Brain microvascular endothelial cell (primary cell): Measurements from ENCODE around the gene SLC30A1.

Experiments used
- DNase-seq: peaks from one replicate; pipeline ENCODE4 v3.0.0-alpha.2; 2020
- H3K27ac ChIP-seq: fragments of 250-450 bp; sonication (Bioruptor Pico); 2 replicates; pipeline ENCODE4 v1.5.1; 2020; ENCODE audit warnings: mild to moderate bottlenecking, moderate library complexity
- H3K27me3 ChIP-seq: fragments of 250-450 bp; sonication (Bioruptor Pico); replicated peaks from 2 replicates; pipeline ENCODE4 v1.5.1; 2020; ENCODE audit warnings: mild to moderate bottlenecking
- H3K36me3 ChIP-seq: fragments of 250-450 bp; sonication (Bioruptor Pico); replicated peaks from 2 replicates; pipeline ENCODE4 v1.5.1; 2020; ENCODE audit warnings: mild to moderate bottlenecking
- H3K4me3 ChIP-seq: 2 replicates; pipeline ENCODE4 v1.5.1; 2011; ENCODE audit warnings: low read depth, mild to moderate bottlenecking, control low read depth, low read length, moderate library complexity
- in situ Hi-C: cut with HindIII; loops from 2 replicates; pipeline ENCODE4 v1.10.0; 2017; ENCODE audit warnings: low sequenced_read_pairs, low pct_ligation_motif_present
- TF ChIP-seq, protein P1 (sequence below): IDR thresholded peaks from 2 replicates; pipeline ENCODE4 v1.5.1; 2011; ENCODE audit warnings: low read depth, mild to moderate bottlenecking, moderate library complexity, low read length, control low read depth, inconsistent platforms; ENCODE audit errors: missing control alignments

SLC30A1 gene

GRCh38 chr1:211527006-211527405, 52.0 kb downstream of the SLC30A1 start:
- TF ChIP-seq, protein P1, sequence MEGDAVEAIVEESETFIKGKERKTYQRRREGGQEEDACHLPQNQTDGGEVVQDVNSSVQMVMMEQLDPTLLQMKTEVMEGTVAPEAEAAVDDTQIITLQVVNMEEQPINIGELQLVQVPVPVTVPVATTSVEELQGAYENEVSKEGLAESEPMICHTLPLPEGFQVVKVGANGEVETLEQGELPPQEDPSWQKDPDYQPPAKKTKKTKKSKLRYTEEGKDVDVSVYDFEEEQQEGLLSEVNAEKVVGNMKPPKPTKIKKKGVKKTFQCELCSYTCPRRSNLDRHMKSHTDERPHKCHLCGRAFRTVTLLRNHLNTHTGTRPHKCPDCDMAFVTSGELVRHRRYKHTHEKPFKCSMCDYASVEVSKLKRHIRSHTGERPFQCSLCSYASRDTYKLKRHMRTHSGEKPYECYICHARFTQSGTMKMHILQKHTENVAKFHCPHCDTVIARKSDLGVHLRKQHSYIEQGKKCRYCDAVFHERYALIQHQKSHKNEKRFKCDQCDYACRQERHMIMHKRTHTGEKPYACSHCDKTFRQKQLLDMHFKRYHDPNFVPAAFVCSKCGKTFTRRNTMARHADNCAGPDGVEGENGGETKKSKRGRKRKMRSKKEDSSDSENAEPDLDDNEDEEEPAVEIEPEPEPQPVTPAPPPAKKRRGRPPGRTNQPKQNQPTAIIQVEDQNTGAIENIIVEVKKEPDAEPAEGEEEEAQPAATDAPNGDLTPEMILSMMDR: no peak
- DNase-seq: no peak
- in situ Hi-C loops: no loop called here
- Histone ChIP-seq H3K4me3 (no peak overlapping the region), H3K36me3 (no peaks in the 10 kb centered on the region), H3K27me3 (no peaks in the 10 kb centered on the region), H3K27ac (no peak overlapping the region)

DNA sequence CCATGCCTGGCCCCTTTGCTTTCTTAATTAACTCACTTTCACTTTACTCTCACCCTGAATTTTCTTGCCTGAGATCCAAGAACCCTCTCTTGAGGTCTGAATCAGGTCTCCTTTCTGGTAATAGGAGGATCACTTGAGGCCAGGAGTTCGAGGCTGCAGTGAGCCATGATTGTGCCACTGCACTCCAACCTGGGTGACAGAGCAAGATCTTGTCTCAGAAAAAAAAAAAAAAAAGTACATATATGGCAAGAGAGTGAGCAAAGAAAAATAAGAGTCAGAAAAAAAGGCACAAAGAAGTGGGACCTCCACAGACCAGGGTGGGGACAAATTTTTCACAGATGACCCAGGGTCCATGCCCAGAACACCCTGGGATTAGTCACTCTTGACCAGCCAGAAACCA, 52.9 kb downstream of the SLC30A1 start:
- Histone ChIP-seq H3K36me3 (no peaks in the 10 kb centered on the region), H3K27me3 (no peaks in the 10 kb centered on the region), H3K4me3 (no peak overlapping the region), H3K27ac (no peak overlapping the region)
- DNase-seq: no peak
- in situ Hi-C loops: no loop called here
- TF ChIP-seq, protein P1: no peak

DNA sequence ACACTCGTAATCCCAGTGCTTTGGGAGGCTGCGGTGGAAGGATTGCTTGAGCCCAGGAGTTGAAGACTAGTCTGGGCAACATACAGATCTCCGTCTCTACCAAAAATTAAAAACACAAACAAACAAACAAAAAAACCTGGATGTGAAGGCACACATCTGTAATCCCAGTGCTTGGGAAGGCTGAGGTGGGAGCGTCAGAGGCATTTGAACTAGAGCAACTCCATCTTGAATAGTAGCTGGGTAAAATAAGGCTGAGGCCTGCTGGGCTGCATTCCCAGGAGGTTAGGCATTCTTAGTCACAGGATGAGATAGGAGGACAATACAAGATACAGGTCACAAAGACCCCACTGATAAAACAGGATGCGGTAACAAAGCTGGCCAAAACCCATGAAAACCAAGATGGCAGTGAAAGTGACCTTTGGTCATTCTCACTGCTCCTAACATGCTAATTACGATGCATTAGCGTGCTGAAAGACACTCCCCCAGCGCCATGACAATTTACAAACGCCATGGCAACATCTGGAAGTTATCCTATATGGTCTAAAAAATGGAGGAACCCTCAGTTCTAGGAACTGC, 53.8 kb downstream of the SLC30A1 start:
- Histone ChIP-seq H3K27ac (no peak overlapping the region), H3K4me3 (no peak overlapping the region), H3K36me3 (no peaks in the 10 kb centered on the region), H3K27me3 (no peaks in the 10 kb centered on the region)
- TF ChIP-seq, protein P1: no peak
- no peak for DNase-seq
- in situ Hi-C loops: no loop called here

DNA sequence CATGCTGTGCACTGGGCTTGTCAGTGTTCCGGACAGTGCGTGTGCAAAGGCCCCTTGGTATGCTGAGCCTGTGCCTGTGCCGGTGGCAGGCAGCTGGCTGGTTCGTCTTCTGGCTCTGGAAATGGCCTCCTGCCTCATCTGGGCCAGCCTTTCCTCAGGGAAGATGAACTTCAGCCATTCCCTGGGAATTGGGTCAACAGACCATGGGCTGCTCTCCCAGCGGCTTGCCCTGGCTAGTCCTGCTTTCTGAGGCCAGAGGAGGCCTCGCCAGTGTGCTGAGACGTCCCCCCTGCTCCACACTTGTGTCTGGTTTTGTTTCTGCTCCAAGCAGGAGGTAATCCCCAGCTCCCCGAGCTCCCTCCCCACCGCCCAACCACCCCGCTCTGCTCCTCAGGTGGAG, 54.4 kb downstream of the SLC30A1 start:
- DNase-seq: no peak
- in situ Hi-C loops: no loop called here
- Histone ChIP-seq H3K27me3 (no peaks in the 10 kb centered on the region), H3K27ac (no peak overlapping the region), H3K36me3 (no peaks in the 10 kb centered on the region), H3K4me3 (no peak overlapping the region)
- TF ChIP-seq, protein P1: no peak

- no peaks in the 10 kb centered on the region for H3K36me3 ChIP-seq
- TF ChIP-seq, protein P1: no peak
- no peak overlapping the region for H3K27ac ChIP-seq
- DNase-seq: no peak
- in situ Hi-C loops: no loop called here
- no peaks in the 10 kb centered on the region for H3K27me3 ChIP-seq
- no peak overlapping the region for H3K4me3 ChIP-seq
These were observed 56.2 kb downstream of the SLC30A1 start for GRCh38 chr1:211522804-211523203.
